ENCODE results near the gene BMX.

BMX gene

DNA sequence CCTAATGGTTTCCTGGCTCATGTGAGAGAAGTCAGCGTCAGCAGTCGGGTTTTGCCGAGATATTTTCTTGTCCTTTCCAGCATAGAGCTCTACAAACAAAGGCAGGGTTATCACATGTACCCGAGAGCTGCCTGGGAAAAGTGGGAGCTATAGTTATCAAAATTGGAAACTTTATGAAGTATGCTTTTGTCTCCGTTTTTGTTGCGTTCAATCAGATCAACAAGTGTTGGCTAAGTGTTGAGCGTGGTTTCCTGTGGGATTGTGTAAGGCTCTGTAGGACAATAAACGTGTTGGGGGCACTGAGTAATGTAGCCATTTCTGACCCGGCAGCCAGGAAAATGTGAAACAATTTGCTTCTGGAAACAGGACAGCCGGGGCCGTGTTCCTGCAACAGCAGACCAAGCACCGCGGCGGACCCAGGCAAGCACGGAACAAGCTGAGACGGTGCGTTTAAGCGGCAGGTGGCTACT lies at the start of gene BMX:
TSS of gene BMX (plus strand) at position 311 of the 470 bp plus-strand sequence. CDS start 7,547 bp downstream, outside the sequence.
- no peak for DNase-seq

DNA sequence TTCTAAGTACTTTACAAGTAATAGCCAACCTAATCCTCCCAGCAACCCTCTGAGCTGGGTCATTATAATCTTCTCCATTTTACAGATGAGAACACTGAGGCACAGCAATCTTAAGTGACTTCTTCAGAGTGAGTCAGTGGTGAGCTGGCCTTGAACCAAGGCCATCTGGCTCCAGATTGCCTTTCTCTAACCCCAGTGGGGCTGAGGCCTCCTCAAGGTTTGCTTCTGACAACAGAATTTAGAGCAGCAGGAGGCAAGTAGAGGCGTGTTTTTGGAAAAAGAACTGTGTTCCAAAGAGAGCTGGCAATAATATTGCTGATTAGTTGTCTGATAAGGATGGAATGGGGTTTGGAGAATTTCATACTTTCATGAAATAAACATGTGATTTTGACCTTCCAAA lies 48.7 kb upstream of the BMX start:
- DNase-seq = no peak

DNA sequence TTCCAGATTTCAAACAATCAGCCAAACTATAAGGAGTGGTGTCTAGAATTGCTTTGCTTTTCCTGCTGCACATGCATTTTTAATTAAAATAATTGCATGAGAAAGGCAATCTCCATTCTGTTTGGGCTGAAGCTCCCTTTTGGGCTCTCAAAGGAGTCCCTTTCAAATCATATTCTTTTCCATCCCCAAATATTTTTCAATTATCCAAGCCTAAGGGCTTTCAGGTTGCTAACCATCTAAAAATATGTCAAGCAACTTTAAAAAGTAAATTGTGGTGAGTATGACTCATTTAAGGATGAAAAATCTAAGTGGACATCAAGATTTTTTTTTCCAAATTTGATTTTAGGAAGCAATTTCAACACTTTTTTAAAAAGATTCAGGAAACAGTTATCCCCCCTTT lies 35.9 kb upstream of the BMX start:
- no peak for DNase-seq

DNA sequence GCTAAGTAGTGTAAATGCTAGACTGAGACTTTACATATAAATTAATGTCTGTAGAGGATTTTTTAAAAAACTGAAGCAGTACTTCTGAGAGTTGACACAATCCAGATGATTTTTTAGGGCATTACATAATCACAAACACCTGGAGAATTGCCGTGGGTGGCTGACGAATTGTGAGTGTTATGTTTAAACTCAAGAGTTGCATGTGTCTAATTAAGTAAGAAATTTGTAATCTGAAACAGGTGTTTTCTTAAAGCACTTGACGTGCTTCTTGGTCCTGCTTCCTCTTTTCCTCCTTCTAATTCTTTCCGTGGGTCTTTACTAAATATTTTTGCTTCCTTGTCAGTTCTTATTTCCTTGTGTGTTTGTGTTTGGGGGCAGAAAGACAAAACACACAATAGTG lies 35.3 kb upstream of the BMX start:
- no peak for DNase-seq

DNA sequence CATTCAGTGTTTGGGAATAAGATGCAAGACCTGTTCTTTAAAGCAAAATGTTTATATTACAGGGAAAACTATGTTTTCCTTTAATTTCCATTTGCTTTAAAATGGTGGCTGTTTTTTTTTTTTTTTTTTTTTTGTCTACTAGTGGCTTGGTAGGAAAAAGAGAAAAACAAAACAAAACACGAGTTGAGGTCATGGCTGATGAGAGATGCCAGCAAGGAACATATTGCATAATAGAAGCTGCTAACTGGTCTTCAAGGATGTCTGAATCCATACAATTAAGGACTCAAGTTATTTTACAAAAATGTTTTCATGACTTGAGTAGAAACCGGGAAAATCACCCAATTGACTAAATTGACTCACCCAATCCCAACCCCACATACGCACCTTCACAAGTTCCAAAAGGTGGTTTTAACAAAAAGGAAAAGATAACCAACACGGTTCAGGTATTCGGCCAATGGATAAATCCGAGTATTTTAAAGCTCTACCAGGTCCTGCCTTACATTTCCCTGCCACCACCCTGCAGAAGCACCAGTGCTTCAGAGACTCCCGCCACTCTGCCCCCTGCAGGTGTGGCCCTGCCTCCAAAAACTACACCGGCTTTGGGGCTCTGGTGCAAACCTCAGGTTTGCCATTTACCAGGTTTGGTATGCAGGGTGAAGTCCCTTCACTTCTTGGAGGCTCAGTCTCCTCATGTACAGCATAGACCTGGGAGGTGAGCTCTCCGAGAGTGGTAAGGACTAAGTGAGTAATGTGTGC lies 34.5 kb upstream of the BMX start:
- no peak for DNase-seq

DNA sequence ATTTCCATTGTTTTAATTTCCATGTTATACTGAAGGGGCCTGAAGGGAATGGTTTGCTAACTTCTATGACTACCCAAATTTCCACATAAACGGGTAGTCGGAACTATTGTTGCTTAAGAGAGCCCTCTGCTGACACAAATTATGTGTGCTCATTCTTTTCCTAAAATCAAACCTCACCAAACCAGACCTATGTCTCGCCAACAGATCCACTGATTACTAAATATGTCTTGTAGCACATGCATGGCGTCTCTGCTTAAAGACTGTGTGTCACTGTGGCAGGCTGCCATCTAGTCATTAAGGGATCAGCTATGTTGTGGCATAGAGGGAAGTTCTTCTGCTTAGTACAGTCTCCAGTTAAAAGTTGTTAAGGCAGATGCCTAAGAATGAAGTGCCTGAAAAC lies 32.6 kb upstream of the BMX start:
- DNase-seq = peak; percentile 32

DNA sequence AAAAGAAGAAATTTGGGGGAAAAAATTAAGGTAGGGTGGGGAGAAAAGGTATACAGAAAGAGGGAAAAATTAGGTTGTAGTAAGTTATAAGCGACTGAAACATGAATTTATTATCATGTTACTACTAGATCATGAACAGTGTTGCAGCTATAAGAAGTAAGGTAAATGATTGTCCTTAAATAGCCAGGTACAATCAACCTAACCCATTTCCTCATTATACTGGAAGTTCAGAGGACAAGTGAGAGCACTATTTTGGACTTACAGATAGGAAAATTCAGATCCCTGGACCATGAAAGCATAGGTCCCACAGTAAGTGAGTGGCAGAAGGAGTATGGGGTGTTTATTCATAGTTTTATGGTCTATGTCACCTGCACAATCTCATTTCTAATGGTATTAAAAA lies 31.0 kb upstream of the BMX start:
- DNase-seq = no peak

DNA sequence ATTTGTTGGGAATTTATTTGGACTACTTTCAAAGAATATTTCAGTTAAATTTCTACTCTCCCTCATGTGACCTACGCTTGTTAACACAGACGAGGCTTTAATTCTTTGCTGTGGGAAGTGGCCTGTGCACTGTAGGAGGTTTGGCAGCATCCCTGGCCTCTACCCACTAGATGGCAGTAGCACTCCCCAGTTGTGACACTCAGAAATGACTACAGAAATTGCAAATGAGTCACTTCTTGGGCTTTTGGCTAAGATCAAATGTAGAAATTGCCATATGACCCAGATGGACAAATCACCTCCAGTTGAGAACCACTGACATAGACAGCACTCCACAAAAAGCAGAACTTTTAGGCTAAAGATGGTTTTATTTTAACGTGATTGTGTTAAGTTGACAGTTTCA lies 29.6 kb upstream of the BMX start:
- peak; percentile 46 for DNase-seq

DNA sequence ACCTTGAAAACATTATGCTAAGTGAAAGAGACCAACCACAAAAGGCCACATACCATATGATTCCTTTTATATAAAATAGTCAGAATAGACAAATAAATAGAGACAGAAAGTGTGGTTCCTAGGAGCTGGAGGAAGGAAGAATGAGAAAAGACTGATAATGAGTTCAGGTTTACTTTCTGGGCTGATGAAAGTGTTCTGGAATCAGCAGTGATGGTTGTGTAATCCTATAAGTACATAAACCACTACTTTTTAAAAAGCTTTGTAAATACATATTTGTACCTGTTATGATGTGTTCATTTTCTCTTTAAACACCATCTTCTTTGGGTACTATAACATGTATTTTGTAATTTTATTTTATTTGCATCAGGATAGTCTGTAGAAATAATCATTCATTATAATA lies 28.1 kb upstream of the BMX start:
- no peak for DNase-seq

DNA sequence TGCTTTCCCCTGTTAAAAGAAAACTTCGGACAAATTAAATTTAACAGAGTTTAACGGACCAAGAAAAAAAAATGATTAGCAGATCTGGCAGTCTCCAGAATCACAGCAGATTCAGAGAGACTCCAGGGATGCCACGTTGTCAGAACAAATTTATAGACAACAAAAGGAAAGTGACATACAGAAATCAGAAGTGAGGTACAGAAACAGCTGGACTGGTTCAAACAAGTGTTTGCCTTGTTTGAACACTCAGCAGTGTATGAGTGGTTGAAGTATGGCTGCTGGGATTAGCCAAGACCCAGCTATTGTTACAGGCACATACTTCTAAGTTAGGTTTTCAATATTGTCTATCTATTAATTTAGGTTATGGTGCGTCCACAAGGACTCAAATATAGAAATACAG lies 26.6 kb upstream of the BMX start:
- DNase-seq = no peak

DNA sequence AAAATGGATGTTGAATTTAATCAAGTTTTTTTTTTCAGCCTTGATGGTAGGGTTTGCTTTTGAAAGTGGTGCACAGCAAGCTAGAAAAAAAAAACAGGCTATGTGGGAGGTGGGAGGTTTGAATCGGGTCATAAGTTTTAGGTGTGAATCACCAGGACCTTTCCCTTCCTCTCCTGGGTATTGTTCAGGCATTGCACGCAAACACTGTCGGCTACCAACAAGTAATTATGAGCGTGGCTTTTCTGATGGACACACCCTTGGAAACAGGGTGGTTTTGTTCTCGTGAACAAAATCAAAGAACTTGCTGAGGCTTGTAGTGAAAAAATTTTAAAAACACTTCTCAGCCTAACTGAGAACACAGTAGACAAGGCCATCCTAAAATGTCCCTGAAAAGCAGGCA lies 25.6 kb upstream of the BMX start:
- DNase-seq = no peak

DNA sequence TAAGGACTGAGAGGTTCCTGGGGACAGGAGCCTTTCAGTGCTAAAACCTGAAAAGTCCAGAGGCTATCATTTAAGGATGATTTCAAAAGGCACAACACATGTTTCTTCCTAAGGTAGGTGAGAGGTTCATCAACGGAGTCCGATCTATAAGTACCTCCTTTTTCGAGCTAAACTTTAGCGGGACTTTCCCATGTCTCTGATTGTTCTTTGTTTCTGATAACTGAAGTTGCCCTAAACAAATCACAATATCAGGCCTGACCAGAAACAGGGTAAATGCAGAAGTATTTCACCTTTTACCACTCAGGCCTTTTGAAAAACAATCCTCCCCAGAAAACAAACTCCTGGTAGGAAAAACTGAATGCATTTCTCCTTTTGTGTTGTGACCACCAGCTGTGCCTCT lies 25.1 kb upstream of the BMX start:
- no peak for DNase-seq

DNA sequence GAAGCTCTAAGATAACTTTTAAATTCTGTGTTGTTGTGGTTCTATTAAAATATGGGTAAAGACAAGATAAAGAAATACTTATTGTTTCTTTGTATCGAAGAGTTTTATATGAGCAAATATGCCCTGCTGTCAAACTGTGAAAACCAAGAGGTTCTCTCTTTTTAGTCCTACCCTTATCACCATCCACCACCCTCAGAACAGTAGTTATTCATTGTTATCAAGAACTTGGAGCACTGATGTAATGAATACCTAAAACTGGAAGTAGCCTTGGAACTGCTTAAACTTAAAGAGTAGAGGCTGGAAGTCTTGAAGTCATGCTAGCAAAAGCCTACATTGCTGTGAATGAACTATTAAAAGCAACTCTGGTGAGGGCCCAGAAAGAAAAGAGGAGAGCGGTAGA lies 16.7 kb upstream of the BMX start:
- no peak for DNase-seq

DNA sequence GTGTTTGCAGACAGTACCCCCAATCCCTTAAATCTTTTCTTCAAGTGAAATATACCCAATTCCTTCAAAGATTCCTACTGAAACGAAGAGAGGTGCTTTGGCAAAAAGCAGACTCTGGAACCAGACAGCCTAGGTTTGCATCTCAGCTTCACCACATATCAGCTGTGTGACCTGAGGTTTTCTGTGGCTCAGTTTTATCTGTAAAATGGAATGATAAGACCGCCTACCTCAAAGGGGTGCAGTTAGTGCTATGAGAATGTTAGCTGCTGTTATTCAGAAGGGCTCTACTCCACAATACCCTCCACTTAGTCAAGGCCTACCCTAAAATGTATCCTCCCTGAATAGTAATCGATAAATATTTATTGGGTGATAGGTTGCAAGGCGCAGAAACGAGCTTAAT lies 8.1 kb upstream of the BMX start:
- no peak for DNase-seq

DNA sequence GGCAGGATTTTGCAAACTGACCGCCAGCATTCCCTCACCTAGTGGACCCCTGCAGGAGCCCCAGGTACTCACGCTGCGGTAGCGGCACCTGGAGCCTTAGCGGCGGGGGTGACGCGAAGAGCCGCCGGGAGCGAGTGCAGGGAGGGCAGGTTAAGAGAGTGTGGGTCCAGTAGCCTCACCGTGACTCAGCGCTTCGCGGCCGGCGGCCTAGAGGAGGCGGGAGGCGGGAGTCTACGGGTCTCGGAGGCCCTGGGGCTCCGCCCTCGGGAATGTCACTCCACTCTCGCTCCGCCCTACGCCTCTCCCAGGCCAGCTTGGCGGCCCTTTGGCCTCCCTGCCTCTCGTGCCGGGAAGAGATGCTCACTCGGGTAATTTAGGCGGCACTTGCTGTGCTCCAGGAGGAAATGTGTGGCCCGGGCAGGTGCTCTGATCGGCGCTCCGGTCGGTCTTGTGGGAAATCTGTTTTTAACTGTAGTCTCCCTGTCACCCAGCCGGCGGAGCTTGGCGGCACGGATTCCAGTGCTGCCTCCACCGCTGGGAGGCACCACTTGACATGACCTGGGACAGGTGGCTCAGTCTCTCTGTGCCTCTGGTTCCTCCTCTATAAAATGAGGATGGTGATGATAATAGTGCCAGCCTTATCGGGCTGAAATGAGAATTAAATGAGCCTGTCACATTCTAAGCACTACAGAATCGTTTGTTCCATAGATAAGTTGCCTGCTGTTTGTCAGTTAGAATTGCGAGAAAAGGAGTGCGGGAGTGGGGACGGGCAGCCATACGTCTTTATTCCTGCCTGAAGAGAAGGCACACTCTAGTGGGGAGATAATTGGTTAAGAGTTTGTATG lies 7.3 kb upstream of the BMX start, which contains the start of gene PIR:
TSS of gene PIR (minus strand) at position 216 of the 845 bp plus-strand sequence. CDS start 2,076 bp downstream, outside the sequence.
- DNase-seq = peak; percentile 81

DNA sequence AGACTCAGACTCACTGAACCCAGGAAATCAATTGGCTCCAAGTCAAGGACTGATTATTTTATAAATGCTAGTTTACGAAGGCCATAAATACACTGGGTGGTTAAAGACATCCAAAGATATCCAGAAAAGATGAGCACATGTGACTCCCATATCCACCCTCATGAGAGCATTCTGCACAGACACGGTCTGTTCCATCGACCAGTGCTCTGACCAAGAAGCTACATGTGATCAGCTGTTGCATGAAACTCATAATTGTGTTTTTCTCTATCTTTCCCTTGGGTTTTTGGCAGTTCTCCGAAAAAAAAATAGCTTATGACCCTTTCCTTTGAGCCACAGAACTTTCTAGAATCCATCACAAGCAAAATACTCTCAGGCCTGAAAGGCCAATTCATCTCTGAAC lies 4.8 kb upstream of the BMX start:
- DNase-seq = no peak

DNA sequence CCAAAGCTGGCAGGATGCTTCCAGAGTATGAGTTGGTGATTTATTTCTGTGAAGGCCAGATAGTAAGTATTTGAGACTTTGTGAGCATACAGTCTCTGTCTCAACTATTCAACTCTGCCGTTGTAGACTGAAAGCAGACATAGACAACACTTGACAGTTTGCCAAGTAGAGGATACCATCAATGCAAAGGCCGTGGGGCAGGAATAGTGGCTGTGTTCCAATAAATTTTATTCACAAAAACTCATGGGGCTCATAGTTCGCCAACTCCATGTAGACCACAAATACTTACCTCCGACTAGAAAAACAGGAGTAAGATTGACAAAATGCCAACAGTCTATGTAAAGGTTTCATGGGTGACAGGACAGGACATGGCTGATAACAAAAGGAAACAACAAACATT lies 3.8 kb upstream of the BMX start:
- no peak for DNase-seq

DNA sequence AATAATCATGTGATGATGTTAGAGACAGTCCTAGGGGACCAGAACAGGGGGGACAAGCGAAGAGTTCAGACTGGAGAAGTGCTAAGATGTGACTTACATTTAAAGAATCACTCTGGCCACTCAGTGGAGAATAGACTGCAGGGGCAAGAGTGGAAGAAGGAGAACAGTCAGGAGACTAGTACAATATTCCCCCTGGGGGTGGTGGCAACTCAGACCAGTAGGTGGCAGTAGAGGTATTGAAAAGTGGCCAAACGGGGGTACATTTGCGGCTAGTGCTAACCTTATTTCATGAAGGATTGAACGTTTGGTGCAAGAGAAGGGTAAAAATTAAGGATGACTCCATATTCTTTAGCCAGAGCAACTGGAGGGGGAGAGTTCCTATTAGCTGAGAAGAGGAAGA lies 2.7 kb upstream of the BMX start:
- peak; percentile 46 for DNase-seq

DNA sequence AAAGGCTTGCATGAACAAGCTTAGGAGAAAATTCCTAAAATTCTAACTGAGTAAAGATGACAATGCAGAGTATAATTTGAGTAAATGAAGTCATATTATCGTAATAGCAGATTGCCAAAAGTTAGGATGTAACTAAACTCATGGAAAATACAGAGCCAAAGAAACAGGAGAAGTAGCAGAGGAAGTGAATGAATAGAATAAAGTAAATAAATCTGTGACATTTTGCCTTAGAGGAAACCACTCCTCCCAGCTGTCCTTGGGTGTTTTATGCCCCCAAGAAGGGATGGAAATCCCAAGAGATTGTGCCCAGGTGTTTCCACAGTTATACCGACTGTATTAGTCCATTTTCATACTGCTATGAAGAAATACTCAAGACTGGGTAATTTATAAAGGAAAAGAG lies 1.9 kb upstream of the BMX start:
- DNase-seq = no peak

DNA sequence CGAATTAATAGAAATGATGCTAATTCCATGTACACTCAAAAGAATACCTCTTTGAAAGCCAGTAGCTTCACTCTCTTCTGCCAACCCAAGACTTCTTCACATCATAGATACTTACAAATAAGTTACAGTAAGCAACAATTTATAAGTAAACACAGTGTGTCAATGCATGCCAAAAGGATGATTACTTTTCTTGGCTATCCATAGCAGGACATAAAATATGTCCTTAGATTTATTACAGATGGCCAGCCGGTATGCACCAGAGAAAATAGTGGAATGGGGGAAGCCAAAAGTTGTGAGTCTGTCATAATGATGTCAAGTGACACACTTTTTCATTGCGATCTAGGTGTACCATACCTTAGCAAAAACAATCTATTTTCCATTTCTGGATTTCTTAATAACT lies 631 bp upstream of the BMX start:
- no peak for DNase-seq

DNA sequence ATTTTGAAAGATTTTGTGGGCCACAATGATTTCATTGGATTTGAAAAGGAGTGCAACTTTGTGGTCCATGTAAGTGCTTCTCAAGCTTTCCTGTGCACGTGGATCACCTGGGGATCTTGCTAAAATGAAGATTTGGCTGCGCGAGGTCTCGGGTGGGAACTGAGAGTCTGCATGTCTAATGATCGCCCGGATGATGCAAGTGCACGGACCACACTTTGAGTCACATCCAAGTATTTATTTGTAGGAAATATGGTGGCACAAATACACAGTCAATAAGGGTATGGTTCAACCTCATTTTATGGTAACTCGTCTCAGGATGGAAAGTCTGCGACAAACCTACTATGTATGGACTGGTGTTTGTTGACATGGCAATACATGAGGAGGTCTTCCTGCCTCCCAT lies 899 bp downstream of the BMX start:
- no peak for DNase-seq

DNA sequence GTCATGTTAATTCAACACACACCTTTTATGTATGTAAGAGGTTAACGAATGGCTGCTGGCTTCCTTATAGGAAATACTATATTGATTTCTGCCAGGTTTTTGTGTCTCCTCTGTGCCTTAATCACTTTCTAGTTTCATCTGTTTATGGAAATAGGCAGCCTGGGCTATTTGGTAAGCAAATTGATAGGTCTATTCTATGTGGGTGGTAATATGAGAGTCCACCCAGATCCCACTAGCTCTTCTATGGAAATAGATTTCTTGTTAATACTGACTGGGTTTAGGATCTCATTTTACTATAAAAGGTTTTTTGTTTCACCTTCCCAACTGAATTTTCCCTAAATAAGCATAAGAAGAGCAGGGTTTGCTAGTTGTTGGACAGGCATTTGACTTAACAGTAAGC lies 4.1 kb downstream of the BMX start:
- DNase-seq = no peak

DNA sequence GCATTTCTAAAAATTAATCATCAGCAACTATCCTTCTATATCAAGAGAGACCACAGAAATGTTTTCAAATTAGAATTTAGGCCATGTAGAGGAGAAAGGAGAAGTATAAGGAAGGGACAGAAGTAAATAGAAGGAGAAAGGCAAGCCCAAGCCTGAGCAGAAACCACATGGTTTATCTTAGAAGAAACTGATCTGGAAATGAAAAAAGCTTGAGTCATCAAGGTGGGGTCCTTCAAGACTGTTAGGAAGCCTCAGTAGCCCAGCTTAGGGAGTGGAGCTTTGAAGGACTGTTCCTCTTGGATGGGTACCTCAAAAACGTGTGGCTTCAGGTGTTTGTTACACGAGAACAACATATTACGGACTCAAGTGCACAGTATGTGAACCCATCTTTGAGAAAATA lies 4.5 kb downstream of the BMX start:
- no peak for DNase-seq

DNA sequence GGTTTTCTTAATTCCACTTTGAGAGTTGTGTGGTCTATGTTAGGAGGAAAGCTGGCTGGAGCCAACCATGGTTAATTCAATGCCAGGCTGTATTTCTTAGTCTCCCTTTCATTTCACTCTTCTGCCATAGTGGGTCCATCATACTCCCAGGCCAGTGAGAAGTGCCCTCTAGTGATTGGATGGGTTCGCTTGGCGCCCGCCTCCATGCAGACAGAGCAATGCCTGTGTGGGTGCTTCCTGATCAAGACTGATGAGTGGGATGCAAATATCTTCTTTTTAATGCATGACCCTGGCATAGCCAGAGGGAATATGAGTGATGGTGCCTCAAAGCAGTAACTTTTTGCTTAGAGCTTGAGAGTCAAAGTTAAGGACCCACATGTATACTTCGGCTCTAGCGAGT lies 6.4 kb downstream of the BMX start:
- DNase-seq = no peak

Data from NCI-H1105 treated with DMSO at 0.1 percent for 48 hours (cell line).